Fibroblast of peridontal ligament (primary cell): ENCODE measurements around the gene MYO3B.
"Not testable (repeated sequence)": the region's sequence is repeated elsewhere in the genome, so short reads cannot be mapped to it uniquely, and the experiment has no call there.

Experiments
- DNase-seq: peaks from one replicate; pipeline ENCODE4 v3.0.0-alpha.2; 2010; ENCODE audit errors: extremely low read depth

MYO3B gene

DNA sequence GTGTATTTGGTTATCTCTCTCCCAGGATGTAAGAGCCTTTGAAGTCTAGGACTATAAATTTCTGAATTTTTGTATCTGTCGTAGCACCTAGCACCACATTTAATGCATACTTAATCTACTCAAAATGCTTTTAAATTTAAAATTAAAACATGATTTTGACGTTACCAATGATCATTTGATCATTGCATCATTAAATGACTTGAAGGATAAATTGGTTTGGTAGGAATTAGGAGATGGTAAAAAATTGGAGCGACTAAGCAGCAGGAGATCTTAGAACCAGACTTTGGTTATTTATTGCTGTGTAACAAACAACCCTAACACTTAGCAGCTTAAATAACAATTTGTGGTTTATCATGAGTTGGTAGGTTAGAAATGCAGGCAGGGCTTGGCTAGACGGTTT is 84.9 kb downstream of the MYO3B start:
- no peak for DNase-seq

DNA sequence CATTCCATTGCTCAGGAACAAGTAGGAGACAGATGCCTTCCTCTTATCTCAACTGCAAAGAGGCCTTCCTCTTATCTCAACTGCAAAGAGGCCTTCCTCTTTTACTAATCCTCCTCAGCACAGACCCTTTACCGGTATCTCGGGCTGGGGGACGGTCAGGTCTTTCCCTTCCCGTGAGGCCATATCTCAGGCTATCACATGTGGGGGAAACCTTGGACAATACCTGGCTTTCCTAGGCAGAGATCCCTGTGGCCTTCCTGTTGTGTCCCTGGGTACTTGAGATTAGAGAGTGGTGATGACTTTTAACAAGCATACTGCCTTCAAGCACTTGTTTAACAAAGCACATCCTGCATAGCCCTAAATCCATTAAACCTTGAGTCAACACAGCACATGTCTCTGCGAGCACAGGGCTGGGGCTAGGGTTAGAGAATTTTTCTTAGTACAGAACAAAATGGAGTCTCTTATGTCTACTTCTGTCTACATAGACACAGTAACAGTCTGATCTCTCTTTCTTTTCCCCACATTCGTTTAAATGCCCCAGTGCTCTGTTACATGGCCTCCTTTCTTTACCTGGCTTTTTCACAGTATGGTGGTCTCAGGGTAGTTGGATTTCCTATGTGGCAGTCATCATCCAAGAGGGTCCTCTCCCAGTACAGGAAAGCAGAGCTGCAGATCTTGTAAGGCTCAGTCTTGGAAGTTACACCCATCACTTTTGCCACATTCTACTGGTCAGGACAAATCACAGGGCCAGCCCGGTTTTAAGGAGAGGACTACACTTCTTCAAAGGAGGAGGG is 86.0 kb downstream of the MYO3B start:
- not testable (repeated sequence) for DNase-seq

DNA sequence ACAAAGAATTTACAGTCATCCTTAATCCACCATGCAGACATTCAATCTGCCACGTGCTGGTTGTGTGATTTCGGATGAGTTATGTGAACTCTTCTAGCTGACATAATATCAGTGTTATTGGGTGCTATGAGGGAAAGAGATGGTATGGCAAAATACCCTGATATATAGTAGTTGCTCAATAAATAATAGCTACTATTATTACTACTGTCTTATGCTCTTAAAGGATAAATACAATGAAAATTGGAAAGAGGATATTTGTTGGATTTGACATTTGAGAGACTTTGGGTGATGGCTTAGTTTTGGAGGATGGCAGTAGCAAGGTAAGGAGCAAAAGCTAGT is 86.5 kb downstream of the MYO3B start:
- DNase-seq, result no peak

DNA sequence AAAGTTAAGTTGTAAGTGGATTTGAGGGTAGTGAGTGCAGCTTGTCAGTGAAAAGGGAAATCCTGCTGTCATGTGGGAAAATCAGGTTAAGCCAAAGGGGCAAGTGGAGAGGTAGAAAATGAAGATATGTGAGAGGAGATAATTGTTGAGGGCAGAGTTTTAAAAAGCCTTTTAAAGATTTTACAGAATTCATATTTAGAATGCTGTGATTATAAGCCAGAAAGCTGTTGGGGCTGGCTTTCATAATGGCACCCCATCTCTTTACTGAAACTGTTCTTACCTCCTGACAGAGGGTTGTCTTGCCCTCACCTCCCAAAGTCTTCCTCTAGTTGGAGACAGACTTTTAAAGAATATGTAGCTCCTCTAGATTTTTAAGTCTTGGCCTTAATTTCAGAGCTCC is 86.9 kb downstream of the MYO3B start:
- DNase-seq, result no peak

DNA sequence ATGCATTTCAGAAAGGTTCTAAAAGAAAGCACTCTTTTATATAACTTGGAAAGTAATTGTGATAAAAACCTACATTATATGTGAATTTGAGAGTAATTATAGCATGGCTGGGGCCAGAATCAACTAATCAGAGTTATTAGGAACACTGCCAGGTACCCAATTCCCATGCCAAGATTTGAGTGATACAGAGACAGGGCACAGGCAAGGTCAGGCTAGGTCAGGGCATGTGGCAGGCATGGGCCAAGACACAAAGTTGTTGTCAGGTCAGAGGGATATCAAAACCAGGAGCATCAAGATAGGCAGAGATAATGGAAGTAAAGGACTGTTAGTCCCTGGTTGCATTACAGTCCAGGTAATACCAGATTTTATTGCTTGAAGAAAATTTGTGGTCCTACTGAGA is 87.4 kb downstream of the MYO3B start:
- no peak for DNase-seq

DNA sequence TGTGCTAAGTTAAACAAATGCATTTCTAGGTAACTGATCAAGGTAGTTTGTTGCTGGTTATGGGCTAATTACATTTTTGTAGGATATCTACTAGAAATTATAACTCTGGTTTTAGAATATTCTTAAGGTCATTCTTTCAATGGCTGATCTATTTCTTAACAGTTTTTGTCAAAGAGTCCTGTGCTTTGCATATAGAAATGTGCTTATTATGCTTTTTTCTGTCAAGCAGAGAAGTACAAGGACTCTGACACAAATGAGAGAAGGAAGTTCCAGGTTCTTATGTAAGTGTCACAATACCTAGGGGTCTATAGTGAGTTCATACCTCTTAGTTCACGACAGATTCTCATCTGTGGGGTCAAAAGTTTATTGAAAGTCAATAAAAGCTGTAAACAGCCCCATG is 88.4 kb downstream of the MYO3B start:
- DNase-seq, result no peak

DNA sequence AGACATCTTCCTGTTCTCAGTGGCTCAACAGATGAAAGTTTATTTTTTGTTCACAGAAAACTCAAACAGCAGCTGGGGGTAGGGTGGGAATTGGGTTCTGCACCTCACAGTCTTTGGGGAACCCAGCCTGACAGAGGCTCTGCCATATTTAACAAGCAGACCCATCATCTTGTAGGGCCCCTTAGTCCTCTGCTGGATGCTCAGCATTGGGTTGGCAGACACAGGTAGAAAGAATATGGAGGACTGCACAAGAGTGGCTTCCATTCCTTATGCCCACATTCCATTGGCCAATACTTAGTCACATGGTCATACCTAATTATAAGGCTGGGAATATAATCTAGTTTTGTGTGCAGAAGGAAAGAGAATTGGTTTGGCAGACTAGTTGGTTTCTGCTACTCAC is 89.1 kb downstream of the MYO3B start:
- no peak for DNase-seq

DNA sequence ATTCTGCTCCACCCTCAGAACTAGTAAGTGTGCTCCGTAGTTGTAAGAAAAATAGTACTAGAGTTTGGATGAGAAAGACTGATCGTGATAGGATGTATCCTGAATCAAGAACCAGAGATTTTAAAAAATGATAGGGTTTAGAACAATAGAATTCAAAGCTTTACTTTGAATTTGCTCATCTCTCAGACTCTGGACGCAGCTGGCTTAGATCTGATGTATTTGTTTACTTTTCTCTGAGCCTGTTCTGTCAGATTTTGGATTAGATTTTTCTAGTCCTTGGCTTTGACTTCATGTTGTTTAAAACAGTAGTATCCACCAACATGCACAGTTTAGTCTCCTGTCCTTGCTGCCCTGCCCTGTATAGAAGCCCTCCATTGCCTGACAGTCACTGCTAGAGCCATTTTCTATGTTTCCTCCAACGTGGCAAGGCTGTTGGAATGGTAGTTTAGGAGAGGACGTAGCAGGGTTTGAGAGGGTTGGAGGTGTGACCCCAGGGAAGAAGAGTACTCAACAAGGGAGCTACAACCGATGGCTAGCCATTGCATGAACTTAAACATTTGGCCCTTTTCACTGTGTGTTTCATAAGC is 92.4 kb downstream of the MYO3B start:
- DNase-seq, result no peak

DNA sequence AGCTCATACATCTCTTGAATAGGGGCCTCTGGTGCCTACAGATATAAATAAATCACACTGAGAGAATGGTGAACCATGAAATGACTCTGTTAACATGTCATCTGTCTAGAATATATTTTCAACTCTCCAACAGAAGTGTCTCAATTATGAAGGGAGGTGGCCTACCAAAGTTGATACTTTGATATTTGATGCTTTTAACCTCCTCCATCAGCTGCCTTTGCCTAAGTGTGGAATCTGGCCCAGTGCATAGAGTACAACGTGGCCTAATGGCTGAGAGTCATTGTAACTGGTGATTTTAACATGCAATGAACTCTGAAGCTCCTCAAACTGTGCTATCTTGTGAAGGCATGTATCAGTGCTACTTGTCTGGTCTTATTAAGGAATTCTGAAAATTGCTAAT is 93.4 kb downstream of the MYO3B start:
- DNase-seq, result no peak

DNA sequence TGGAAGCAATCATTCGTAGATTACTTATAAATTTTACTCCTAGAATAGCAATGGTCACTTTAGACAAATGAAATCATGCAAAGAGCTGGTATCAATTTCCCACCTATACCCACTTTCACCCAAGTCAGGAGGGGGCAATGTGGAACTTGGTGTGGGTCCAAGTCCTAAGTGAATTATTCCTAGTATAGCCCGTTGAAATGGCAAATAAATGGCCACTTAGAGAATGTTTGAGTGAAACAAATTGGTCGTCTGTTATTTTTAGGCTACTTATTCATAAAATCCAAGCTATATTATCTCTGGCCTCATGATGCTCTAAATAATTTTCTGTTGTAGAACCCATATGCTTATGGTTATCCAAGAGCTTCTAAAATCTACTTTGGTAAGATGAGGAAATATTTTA is 98.1 kb downstream of the MYO3B start:
- no peak for DNase-seq

DNA sequence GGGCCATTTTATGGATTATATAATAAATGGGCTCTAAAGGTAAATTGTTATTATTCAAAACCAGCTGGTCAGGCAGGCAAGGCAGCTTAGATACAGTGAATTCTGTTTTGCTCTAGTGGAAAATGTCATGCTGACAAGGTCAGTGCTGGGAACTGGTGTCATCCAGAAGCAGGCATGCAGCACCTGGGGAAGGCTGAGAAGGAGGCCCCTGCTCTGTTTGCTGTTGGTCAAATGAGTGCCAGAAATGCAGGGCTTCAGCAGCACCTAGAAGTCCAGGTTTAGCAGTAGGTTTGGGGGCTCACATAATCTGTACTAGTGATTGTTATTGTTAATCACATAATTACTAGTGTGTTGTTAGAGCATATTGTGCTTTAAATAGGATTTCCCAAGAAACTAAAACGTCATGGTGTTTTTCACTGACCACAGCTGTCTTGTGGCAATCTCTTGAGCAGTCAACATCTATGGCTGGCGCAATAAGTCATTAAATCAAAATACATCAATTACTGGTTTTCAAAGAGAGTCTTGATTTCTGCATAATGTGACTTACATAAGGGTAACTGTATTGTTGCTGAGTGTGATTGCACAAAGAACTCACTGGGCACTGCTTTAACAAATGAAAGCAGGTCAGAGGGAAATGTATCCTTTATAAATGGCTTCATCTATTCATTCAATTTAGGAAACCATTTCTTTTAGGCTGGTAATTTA is 99.1 kb downstream of the MYO3B start:
- DNase-seq, result no peak

DNA sequence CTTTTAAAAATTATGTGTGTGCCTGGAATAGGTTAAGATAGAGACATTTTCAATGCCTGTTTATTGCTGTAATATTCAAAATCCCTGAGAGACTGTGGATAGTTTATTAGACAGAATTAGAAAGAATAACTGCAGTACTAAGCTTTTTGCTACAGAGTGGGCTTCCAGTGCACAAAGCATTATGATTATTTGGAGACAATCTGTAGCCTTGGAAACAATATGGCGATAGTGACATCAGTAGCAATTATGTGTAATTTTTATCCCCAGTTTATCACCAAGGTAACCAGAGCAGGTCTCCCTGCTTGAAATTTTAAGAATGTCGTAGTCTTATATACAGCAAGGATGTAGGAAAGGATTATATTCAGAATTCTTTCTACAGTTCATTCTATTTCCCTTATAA is 100.0 kb downstream of the MYO3B start:
- DNase-seq, result no peak

DNA sequence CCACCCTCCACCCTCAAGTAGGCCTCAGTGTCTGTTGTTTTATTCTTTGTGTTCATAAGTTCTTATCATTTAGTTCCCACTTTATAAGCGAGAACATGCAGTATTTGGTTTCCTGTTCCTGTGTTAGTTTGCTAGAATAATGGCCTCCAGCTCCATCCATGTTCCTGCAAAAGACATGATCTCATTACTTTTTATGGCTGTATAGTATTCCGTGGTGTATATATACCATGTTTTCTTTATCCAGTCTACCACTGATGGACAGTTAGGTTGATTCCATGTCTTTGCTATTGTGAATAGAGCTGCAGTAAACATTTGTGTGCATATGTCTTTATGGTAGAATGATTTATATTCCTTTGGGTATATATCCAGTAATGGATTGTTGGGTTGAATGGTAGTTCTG is 101.7 kb downstream of the MYO3B start:
- not testable (repeated sequence) for DNase-seq

DNA sequence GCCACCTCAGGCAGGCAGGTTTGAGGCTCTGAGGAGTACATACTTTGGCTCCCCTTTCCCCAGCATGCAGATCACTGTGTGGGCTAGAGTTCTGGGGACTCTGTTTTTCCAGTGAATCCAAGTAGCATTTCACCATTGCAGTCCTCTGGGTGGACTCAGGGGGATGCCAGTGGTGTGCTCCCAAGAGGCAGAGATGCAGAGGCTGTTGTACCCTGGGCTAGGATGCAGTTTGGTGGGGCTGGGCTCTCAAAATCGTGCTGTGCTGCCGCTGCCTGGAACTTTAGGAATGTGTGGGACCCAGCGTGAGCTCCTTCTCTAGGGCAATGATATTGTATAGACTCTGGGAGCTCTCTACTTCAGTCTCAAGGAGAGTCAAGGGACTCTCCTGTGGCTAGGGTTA is 104.9 kb downstream of the MYO3B start:
- no peak for DNase-seq

DNA sequence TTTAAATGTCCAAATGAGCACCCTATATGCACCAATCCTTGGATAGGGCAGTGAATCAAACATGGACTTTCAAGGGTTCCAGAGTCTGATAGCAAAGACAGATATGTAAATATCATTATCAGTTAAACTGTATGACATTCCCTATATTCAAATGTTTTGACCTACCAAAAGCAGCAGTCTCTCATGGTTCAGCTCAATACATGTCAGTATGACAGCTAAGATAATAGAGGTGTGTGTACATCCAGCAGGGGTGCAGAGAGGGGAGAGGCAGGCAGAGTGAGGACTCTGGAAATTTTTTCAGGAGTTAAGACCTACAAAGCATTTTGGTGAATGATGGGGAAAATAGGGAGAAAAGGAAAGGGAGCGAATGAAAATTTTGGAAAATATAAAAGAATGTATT is 106.3 kb downstream of the MYO3B start:
- no peak for DNase-seq

DNA sequence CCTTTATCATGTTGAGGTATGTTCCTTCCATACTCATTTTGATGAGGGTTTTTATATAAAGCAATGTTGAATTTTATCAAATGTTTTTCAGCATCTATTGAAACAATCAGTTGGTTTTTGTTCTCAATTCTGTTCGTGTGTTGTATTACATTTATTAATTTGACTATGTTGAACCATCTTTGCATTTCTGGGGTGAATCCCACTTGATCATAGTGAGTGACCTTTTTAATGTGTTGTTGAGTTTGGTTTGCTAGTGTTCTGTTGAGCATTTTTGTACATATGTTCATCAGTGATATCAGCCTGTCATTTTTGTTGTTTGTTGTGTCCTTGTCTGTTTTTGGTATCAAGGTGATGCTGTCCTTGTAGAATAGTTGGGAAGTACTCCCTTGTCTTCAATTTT is 110.9 kb downstream of the MYO3B start:
- no peak for DNase-seq

DNA sequence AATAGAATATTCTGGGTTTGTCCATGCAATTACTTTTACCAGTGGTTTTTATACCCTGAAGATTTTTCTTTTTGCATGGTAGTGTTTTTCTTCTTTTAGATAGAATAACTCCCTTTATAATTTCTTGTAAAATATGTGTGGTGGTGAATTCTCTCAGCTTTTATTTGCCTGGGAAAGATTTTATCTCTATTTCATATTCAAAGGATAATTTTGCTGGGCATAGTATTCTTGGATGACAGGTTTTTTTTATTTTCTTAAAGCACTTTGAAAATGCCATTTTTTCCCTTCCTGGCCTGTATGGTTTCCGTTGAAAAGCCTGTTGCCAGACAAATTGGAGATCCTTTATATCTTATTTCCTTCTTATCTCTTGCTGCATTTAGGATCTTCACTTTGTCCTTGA is 113.5 kb downstream of the MYO3B start:
- no peak for DNase-seq

DNA sequence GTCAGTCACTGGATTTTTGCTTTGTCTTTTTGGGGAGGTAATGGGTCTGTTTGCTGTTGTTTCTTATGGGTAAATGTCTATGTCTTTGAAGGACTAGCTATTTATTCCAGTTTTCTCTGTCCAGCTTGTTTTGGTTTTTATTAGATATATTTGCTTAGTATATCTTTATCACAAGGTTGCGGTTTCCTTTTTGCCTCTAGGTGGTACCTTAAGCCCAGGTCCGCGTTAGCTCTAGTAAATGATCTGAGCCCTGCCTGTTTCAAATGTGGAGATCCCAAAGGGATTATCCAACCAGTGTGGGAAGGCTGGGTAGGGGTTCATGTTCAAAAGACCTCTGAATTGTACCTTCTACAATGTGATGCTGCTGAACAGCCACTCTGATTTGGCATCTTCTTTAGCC is 114.5 kb downstream of the MYO3B start:
- no peak for DNase-seq

DNA sequence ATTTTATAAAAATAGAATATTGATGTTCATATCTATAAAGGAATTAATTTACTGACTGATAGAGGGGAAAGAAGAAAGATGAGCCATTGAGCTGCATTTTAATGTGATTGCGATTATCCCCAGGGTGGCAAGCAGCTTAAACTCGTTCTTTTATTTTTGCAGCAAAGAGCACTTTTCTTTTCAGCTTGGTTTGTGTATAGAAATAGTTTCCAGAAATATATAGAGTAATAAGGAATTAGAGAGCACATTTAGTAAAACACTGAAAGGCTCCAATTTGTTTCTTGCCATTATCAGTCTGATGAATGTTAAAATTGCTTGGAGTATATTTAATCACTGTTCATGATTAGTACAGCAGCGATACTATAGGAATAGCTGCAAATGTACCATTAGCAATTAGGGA is 119.5 kb downstream of the MYO3B start:
- DNase-seq, result no peak

DNA sequence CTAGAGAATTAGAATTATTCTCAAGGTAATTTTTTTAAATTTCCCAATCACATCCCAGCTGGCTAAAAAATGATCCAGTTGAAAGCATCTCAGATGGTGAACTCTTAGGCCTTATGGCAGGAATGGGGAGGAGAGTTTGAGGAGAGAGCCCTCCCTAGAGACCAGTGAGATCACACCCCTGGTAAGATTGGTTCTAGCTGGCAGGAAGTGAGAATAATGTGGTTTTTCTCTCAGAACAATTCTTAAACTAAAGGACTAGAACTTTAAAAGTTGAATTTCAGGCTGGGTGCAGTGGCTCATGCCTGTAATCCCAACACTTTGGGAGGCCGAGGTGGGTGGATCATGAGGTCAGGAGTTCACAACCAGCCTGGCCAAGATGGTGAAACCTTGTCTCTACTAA is 120.2 kb downstream of the MYO3B start:
- peak; percentile 29 for DNase-seq

DNA sequence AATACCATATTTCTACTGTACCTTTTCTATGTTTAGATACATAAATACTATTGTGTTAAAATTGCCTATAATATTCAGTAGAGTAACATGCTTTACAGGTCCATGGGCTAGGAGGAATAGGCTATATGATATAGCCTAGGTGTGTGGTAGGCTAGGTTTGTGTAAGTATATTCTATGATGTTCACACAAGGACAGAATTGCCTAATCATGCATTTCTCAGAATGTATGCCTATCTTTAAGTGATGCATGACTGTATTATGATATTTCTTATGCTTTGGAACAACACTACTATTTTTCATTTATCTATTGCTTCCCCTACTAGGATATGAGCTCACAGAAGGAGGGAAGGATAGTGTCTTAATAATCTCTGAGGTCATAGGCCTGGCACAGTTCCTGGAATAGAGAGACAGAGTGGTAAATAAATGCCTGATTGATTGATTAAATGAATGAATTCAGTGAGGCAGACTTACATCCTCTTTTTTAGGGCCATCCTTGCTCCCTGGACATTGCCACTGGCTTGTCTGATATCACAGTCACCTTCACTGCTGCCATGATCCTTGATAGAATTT is 121.0 kb downstream of the MYO3B start:
- no peak for DNase-seq

DNA sequence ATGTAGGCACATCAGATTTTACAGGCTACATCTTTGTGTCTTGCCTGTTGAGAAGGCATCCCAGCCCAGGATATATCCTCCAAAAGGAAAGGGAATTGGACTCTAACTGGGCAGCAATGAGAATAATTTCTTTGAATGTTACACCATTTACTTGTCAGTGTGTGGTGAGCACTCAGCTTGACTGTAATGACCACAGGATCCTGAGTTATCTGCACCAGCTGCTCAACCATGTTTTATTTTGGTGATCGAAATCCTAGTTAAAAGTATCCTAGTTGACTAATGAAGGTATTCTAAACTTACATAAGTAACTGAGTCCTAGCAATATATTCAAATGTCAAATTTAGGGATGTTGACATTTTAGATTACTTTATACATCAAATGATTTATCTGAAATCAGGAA is 123.0 kb downstream of the MYO3B start:
- DNase-seq, result no peak

DNA sequence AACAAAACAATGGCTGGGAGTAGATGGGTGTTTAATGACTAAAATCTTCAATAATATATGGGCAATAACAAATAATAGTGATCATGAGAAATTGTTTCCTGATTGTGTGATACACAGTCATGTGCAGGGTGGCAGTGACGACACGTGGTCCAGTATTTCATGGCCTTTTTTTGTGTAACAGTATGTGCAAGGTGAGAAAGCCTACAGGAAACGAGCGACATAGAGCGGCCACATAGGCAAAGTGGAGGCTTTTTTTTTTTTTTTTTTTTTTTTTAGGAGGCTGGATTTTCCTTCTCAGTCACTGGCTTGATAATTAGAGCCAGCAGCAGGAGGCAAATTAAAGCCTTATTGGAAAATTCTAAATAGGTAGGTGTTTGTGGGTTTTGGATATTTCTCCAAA is 123.7 kb downstream of the MYO3B start:
- no peak for DNase-seq
